Osteocyte (in vitro differentiated cells): ENCODE measurements around the gene DTNB. TPM values are rescaled to one million over a fixed set of nuclear protein-coding genes. Genes with fewer than 3 reads are reported as not detected.

Experiments used
- DNase-seq: peaks from one replicate; pipeline ENCODE4 v3.0.0; 2021; ENCODE audit warnings: mixed read lengths; ENCODE audit not compliant: unreplicated experiment; ENCODE audit errors: extremely low spot score
- H3K27ac Mint-ChIP-seq: one replicate; pipeline ENCODE4 v1.8.0; 2021; ENCODE audit warnings: mild to moderate bottlenecking, mixed read lengths; ENCODE audit not compliant: unreplicated experiment
- H3K27me3 Mint-ChIP-seq: one replicate; pipeline ENCODE4 v1.8.0; 2021; ENCODE audit warnings: mixed read lengths; ENCODE audit not compliant: unreplicated experiment
- H3K36me3 Mint-ChIP-seq: one replicate; pipeline ENCODE4 v1.8.0; 2021; ENCODE audit warnings: mixed read lengths; ENCODE audit not compliant: unreplicated experiment
- H3K4me1 Mint-ChIP-seq: one replicate; pipeline ENCODE4 v1.8.0; 2021; ENCODE audit warnings: mixed read lengths; ENCODE audit not compliant: unreplicated experiment
- H3K4me3 Mint-ChIP-seq: one replicate; pipeline ENCODE4 v1.8.0; 2021; ENCODE audit warnings: mild to moderate bottlenecking, moderate library complexity, mixed read lengths; ENCODE audit not compliant: unreplicated experiment
- H3K9me3 Mint-ChIP-seq: one replicate; pipeline ENCODE4 v1.8.0; 2021; ENCODE audit warnings: mixed read lengths; ENCODE audit not compliant: unreplicated experiment
- CTCF ChIP-seq: fragments of 200-600 bp; sonication (generic); IDR thresholded peaks from 2 replicates; pipeline ENCODE4 v1.5.0; 2021; ENCODE audit warnings: antibody characterized with exemption, mild to moderate bottlenecking, moderate library complexity
- total RNA-seq: library from RNA; stranded (reverse); gene quantifications from 2 replicates; pipeline ENCODE4 v1.2.1, GENCODE V29; 2021

The DTNB gene
- total RNA-seq, 1 donor from 2014 or later: 20.9 TPM

- TF ChIP-seq CTCF: no peak
- Mint-ChIP-seq H3K9me3 (no peaks in the 10 kb centered on the region), H3K4me1 (no peaks in the 10 kb centered on the region), H3K27ac (no peak overlapping the region), H3K36me3 (peaks cover 16% of the 10 kb centered on the region), H3K27me3 (no peaks in the 10 kb centered on the region), H3K4me3 (no peak overlapping the region)
- DNase-seq: no peak
Observed at GRCh38 chr2:25443766-25444165, 229.6 kb downstream of the DTNB start.

GRCh38 chr2:25441353-25441752, 232.0 kb downstream of the DTNB start:
- DNase-seq: no peak
- Mint-ChIP-seq H3K36me3 (peaks cover 7% of the 10 kb centered on the region), H3K4me3 (no peak overlapping the region), H3K27ac (no peak overlapping the region), H3K4me1 (no peaks in the 10 kb centered on the region), H3K27me3 (no peaks in the 10 kb centered on the region), H3K9me3 (no peaks in the 10 kb centered on the region)
- TF ChIP-seq CTCF: no peak

GRCh38 chr2:25438793-25439192, 234.6 kb downstream of the DTNB start:
- Mint-ChIP-seq H3K9me3 (peaks cover 4% of the 10 kb centered on the region), H3K36me3 (peaks cover 7% of the 10 kb centered on the region), H3K4me3 (no peak overlapping the region), H3K27me3 (no peaks in the 10 kb centered on the region), H3K27ac (no peak overlapping the region), H3K4me1 (no peaks in the 10 kb centered on the region)
- TF ChIP-seq CTCF: no peak
- no peak for DNase-seq

GRCh38 chr2:25437881-25438662, 235.3 kb downstream of the DTNB start:
- Mint-ChIP-seq H3K9me3 (peaks cover 4% of the 10 kb centered on the region), H3K36me3 (peaks cover 7% of the 10 kb centered on the region), H3K27ac (no peak overlapping the region), H3K27me3 (no peaks in the 10 kb centered on the region), H3K4me1 (no peaks in the 10 kb centered on the region), H3K4me3 (no peak overlapping the region)
- no peak for TF ChIP-seq CTCF
- no peak for DNase-seq

GRCh38 chr2:25435421-25435820, 238.0 kb downstream of the DTNB start:
- H3K27me3 Mint-ChIP-seq: no peaks in the 10 kb centered on the region
- TF ChIP-seq CTCF: no peak
- DNase-seq: no peak
- no peak overlapping the region for H3K27ac Mint-ChIP-seq
- no peaks in the 10 kb centered on the region for H3K4me1 Mint-ChIP-seq
- H3K4me3 Mint-ChIP-seq: no peak overlapping the region
- H3K9me3 Mint-ChIP-seq: peaks cover 4% of the 10 kb centered on the region
- H3K36me3 Mint-ChIP-seq: peaks cover 3% of the 10 kb centered on the region
